Osteocyte (in vitro differentiated cells): ENCODE measurements around the gene DNAJC4. TPM values are rescaled to one million over a fixed set of nuclear protein-coding genes. Genes with fewer than 3 reads are reported as not detected.

Experiments
- total RNA-seq: library from RNA; stranded (reverse); gene quantifications from 2 replicates; pipeline ENCODE4 v1.2.1, GENCODE V29; 2021

DNAJC4 gene
- total RNA-seq, 1 donor from 2014 or later: 49.9 TPM

Other genes starting within 250 kb of the DNAJC4 start
- gene OTUB1, start 244.1 kb upstream of the DNAJC4 start, total RNA-seq: 66.2 and 71.4 TPM in 2 replicates
- gene FLRT1, start 194.6 kb upstream of the DNAJC4 start, total RNA-seq: 0.54 and 0.65 TPM in 2 replicates
- gene MACROD1, start 64.4 kb upstream of the DNAJC4 start, total RNA-seq: 22.3 and 29.6 TPM in 2 replicates
- gene STIP1, start 44.4 kb upstream of the DNAJC4 start, total RNA-seq: 109 and 115 TPM in 2 replicates
- gene FERMT3, start 23.8 kb upstream of the DNAJC4 start, total RNA-seq: 0.94 and 1.4 TPM in 2 replicates
- 39.2 and 39.7 TPM in 2 replicates for gene TRPT1, start 4.4 kb upstream of the DNAJC4 start, total RNA-seq
- gene NUDT22, start 4.3 kb upstream of the DNAJC4 start, total RNA-seq: 43.7 and 46.8 TPM in 2 replicates
- gene VEGFB, start 4.0 kb downstream of the DNAJC4 start, total RNA-seq: 205 and 217 TPM in 2 replicates
- gene FKBP2, start 10.5 kb downstream of the DNAJC4 start, total RNA-seq: 52.9 and 54.7 TPM in 2 replicates
- gene PPP1R14B, start 16.4 kb downstream of the DNAJC4 start, total RNA-seq: 270 and 286 TPM in 2 replicates
- 30.2 and 32.0 TPM in 2 replicates for gene PLCB3, start 21.0 kb downstream of the DNAJC4 start, total RNA-seq
- gene BAD, start 54.1 kb downstream of the DNAJC4 start, total RNA-seq: 68.3 and 73.6 TPM in 2 replicates
- 68.0 and 71.4 TPM in 2 replicates for gene GPR137, start 55.3 kb downstream of the DNAJC4 start, total RNA-seq
- 0.39 and 0.43 TPM in 2 replicates for gene KCNK4, start 60.8 kb downstream of the DNAJC4 start, total RNA-seq
- not detected in 2 replicates for gene CATSPERZ, start 69.8 kb downstream of the DNAJC4 start, total RNA-seq
- 32.7 and 37.4 TPM in 2 replicates for gene ESRRA, start 75.0 kb downstream of the DNAJC4 start, total RNA-seq
- 159 and 174 TPM in 2 replicates for gene TRMT112, start 87.0 kb downstream of the DNAJC4 start, total RNA-seq
- gene PRDX5, start 87.6 kb downstream of the DNAJC4 start, total RNA-seq: 215 and 217 TPM in 2 replicates
- 0.30 TPM in 1 of 2 replicates, not detected in the other for gene CCDC88B, start 109.7 kb downstream of the DNAJC4 start, total RNA-seq
- gene RPS6KA4, start 128.6 kb downstream of the DNAJC4 start, total RNA-seq: 33.7 and 35.9 TPM in 2 replicates